A673 (cell line): ENCODE measurements around the gene SLC24A4. TPM values are rescaled to one million over a fixed set of nuclear protein-coding genes. Genes with fewer than 3 reads are reported as not detected.

ENCODE experiments used
- BruUV-seq: library from RNA; stranded (reverse); fragments of 400-500 nt; replicated peaks from 2 replicates; lab custom pipeline; 2021; lab: Mats Ljungman, UMichigan
- CTCF ChIA-PET: fragments of 300-600 bp; sonication (Branson Sonifier 250); formaldehyde crosslinking; loops from one replicate; lab custom pipeline; 2022; ENCODE audit warnings: antibody characterized with exemption; lab: Charles Lee
- POLR2A ChIA-PET: fragments of 300-600 bp; sonication (Branson Sonifier 250); formaldehyde crosslinking; loops from one replicate; lab custom pipeline; 2022; ENCODE audit warnings: antibody characterized with exemption; ENCODE audit not compliant: low non-redundant PET; lab: Charles Lee
- DNase-seq: peaks from one replicate; pipeline ENCODE4 v3.0.0-alpha.2; 2015; ENCODE audit warnings: low spot score
- H3K27ac ChIP-seq: fragments of 200-600 bp; sonication (generic); 2 replicates; pipeline ENCODE4 v1.5.1; 2016; ENCODE audit warnings: mixed run types, low read depth, mild to moderate bottlenecking, mixed read lengths, antibody characterized with exemption, low read length; ENCODE audit not compliant: poor library complexity, severe bottlenecking
- H3K27me3 ChIP-seq: fragments of 200-600 bp; sonication (generic); replicated peaks from 2 replicates; pipeline ENCODE4 v1.6.1; 2017; ENCODE audit warnings: mixed run types, low read depth, mild to moderate bottlenecking, mixed read lengths, antibody characterized with exemption, low read length; ENCODE audit not compliant: insufficient read depth, poor library complexity
- H3K36me3 ChIP-seq: fragments of 200-600 bp; sonication (generic); 2 replicates; pipeline ENCODE4 v1.6.1; 2016; ENCODE audit warnings: mixed run types, mild to moderate bottlenecking, mixed read lengths, antibody characterized with exemption, low read length; ENCODE audit not compliant: insufficient read depth, poor library complexity, severe bottlenecking
- H3K4me1 ChIP-seq: fragments of 200-600 bp; sonication (generic); 2 replicates; pipeline ENCODE4 v1.6.1; 2017; ENCODE audit warnings: mixed run types, mild to moderate bottlenecking, mixed read lengths, antibody characterized with exemption, low read length; ENCODE audit not compliant: insufficient read depth, poor library complexity, severe bottlenecking
- H3K4me3 ChIP-seq: fragments of 200-600 bp; sonication (generic); 2 replicates; pipeline ENCODE4 v1.5.1; 2016; ENCODE audit warnings: low read depth, mixed run types, mild to moderate bottlenecking, mixed read lengths, low read length; ENCODE audit not compliant: poor library complexity, severe bottlenecking
- H3K9me3 ChIP-seq: fragments of 200-600 bp; sonication (generic); 2 replicates; pipeline ENCODE4 v1.6.1; 2016; ENCODE audit warnings: mixed run types, low read depth, mild to moderate bottlenecking, mixed read lengths, antibody characterized with exemption, low read length; ENCODE audit not compliant: poor library complexity, severe bottlenecking
- EZH2 ChIP-seq: fragments of 200-600 bp; sonication (generic); IDR thresholded peaks from 2 replicates; pipeline ENCODE4 v1.6.1; 2017; ENCODE audit warnings: borderline replicate concordance, low read depth, mild to moderate bottlenecking, mixed read lengths, antibody characterized with exemption, low read length; ENCODE audit not compliant: poor library complexity, severe bottlenecking
- intact Hi-C: fragments of 100-400 bp; cut with micrococcal nuclease; formaldehyde crosslinking; loops from one replicate; pipeline ENCODE4 v1.10.0; 2022; ENCODE audit not compliant: unreplicated experiment
- total RNA-seq: library from RNA; stranded (reverse); gene quantifications from 2 replicates; pipeline ENCODE4 v1.2.3, GENCODE V29; 2021
- TF ChIP-seq, protein P1 (sequence below): fragments of 300-800, 200-600 bp; sonication (generic); conservative IDR thresholded peaks from 2 replicates; pipeline ENCODE4 v1.5.1; 2017; ENCODE audit warnings: low read depth, mild to moderate bottlenecking, antibody characterized with exemption, low read length, moderate library complexity, mixed read lengths

The SLC24A4 gene
- total RNA-seq, 1 experiment from 2014 or later = 0.15 TPM

DNA sequence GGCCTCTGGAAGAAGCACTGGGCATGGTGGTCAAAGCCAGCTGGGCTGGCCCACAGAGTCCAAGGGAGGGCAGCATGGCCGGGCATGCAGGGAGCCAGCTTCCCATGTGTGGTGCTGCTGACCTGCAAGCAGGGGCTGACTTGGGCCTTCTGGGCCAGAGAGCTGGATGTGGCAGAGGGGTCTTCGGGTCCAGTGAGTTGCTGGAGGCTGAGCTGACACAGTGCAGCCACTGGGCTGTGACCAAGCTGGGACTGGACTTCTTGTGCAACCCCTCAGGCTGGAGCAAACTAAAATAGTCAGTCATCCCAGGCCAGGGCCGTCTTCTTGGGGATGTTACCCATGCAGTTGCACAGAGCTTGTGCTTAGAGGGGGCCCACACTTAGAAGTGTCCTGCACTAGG, 183.3 kb downstream of the SLC24A4 start:
- no peak for DNase-seq
- TF ChIP-seq, protein P1, sequence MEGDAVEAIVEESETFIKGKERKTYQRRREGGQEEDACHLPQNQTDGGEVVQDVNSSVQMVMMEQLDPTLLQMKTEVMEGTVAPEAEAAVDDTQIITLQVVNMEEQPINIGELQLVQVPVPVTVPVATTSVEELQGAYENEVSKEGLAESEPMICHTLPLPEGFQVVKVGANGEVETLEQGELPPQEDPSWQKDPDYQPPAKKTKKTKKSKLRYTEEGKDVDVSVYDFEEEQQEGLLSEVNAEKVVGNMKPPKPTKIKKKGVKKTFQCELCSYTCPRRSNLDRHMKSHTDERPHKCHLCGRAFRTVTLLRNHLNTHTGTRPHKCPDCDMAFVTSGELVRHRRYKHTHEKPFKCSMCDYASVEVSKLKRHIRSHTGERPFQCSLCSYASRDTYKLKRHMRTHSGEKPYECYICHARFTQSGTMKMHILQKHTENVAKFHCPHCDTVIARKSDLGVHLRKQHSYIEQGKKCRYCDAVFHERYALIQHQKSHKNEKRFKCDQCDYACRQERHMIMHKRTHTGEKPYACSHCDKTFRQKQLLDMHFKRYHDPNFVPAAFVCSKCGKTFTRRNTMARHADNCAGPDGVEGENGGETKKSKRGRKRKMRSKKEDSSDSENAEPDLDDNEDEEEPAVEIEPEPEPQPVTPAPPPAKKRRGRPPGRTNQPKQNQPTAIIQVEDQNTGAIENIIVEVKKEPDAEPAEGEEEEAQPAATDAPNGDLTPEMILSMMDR = no peak
- no peak for TF ChIP-seq EZH2
- no peaks in the 10 kb centered on the region for H3K4me1 ChIP-seq
- H3K36me3 ChIP-seq = no peaks in the 10 kb centered on the region
- no peaks in the 10 kb centered on the region for H3K9me3 ChIP-seq
- no peaks in the 10 kb centered on the region for H3K27me3 ChIP-seq
- no peak overlapping the region for H3K27ac ChIP-seq
- intact Hi-C loops = no loop called here
- ChIA-PET CTCF (no interaction called here), POLR2A (no interaction called here)
- no peak overlapping the region for H3K4me3 ChIP-seq
- no TSS peak for BruUV-seq

DNA sequence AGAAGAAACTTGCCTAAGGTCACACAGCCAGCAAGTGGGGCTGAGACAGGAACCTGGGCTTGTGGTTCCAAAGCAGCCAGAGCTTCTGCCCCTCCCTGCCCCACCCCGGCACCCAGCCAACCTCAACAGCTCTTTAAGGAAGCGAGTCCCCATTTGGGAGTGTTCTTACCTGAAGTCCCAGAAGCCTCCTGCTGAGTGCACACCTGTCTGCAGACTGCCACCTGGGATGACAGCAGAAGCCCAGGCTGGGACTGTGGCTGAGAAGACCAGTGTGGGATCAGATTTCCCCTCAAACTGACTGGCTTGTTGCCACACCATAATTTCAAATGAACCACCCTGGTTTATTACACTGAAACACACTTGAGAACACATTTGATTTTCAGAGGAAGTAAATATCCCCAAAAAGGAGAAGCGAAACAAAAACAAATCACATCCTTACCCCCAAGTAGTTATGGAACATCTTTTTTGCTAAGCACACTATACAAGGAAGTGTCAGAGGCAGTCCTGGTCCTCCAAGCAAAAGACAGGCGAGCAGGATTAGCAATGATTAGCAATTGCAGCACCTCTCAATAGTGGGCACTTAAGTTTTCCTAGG, 184.3 kb downstream of the SLC24A4 start:
- ChIA-PET POLR2A (no interaction called here), CTCF (no interaction called here)
- TF ChIP-seq, protein P1 = no peak
- no peak for TF ChIP-seq EZH2
- intact Hi-C loops = no loop called here
- H3K9me3 ChIP-seq = no peaks in the 10 kb centered on the region
- BruUV-seq = no TSS peak
- H3K4me1 ChIP-seq = no peaks in the 10 kb centered on the region
- no peaks in the 10 kb centered on the region for H3K27me3 ChIP-seq
- H3K4me3 ChIP-seq = no peak overlapping the region
- H3K36me3 ChIP-seq = no peaks in the 10 kb centered on the region
- DNase-seq = no peak
- no peak overlapping the region for H3K27ac ChIP-seq

DNA sequence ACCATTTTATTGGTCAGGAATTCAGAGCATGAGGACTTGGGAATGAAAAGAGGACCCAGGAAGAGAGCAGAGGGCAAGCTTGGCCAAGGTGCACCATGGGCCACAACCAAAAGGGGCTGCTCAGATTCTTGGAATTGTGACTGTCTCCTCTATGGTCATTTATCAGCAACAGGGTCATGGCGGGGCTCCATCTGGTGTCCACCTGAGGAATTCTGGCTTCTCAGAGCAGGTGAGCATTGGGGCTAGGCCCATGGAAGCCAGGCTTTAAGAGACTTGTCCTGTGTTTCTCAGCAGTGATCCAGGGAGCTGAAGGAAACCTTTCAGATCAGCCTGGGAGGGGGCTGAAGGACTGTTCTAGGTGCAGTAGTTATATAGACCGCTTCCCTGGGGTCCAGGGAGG, 188.0 kb downstream of the SLC24A4 start:
- POLR2A ChIA-PET = no interaction called here
- CTCF ChIA-PET = no interaction called here
- intact Hi-C loops = no loop called here

More for the DNA sequence above, 188.0 kb downstream of the SLC24A4 start:
- H3K9me3 ChIP-seq = no peaks in the 10 kb centered on the region
- no peaks in the 10 kb centered on the region for H3K36me3 ChIP-seq
- no TSS peak for BruUV-seq
- no peak overlapping the region for H3K27ac ChIP-seq
- no peaks in the 10 kb centered on the region for H3K27me3 ChIP-seq
- H3K4me3 ChIP-seq = no peak overlapping the region
- no peaks in the 10 kb centered on the region for H3K4me1 ChIP-seq
- DNase-seq = no peak
- TF ChIP-seq, protein P1 = no peak
- TF ChIP-seq EZH2 = no peak
